Measurements from ENCODE around the gene SMPD2.

The SMPD2 gene

GRCh38 chr6:109440331-109441068, at the start of gene SMPD2, which contains the start of gene PPIL6:
Gene SMPD2 (plus strand): TSS chr6:109440724. CDS start chr6:109441122, 398 bp downstream.
Gene PPIL6 (minus strand): TSS chr6:109440628. CDS start chr6:109440590, 38 bp downstream.
- peak; percentile 51 to 67 for DNase-seq (ENCODE audit: extremely low read depth in 1 of 2, low read depth in 1 of 2)

GRCh38 chr6:109393157-109393885, 47.2 kb upstream of the SMPD2 start:
- no peak for DNase-seq (ENCODE audit: extremely low read depth in 1 of 2, low read depth in 1 of 2)

- DNase-seq (ENCODE audit: extremely low read depth in 1 of 2, low read depth in 1 of 2): no peak
Measured at GRCh38 chr6:109393886-109394281, 46.6 kb upstream of the SMPD2 start.

GRCh38 chr6:109396046-109396718, 44.3 kb upstream of the SMPD2 start:
- no peak for DNase-seq (ENCODE audit: extremely low read depth in 1 of 2, low read depth in 1 of 2)

- DNase-seq (ENCODE audit: extremely low read depth in 1 of 2, low read depth in 1 of 2): no peak
Measured at GRCh38 chr6:109397020-109397419, 43.5 kb upstream of the SMPD2 start.

- no peak for DNase-seq (ENCODE audit: extremely low read depth in 1 of 2, low read depth in 1 of 2)
Measured at GRCh38 chr6:109406196-109406595, 34.3 kb upstream of the SMPD2 start.

- no peak for DNase-seq (ENCODE audit: extremely low read depth in 1 of 2, low read depth in 1 of 2)
Measured at GRCh38 chr6:109411034-109411433, 29.5 kb upstream of the SMPD2 start.

- DNase-seq (ENCODE audit: extremely low read depth in 1 of 2, low read depth in 1 of 2): no peak
Measured at GRCh38 chr6:109417646-109418045, 22.9 kb upstream of the SMPD2 start.

GRCh38 chr6:109420751-109421150, 19.8 kb upstream of the SMPD2 start:
- no peak for DNase-seq (ENCODE audit: extremely low read depth in 1 of 2, low read depth in 1 of 2)

- DNase-seq (ENCODE audit: extremely low read depth in 1 of 2, low read depth in 1 of 2): no peak
Measured at GRCh38 chr6:109421184-109421583, 19.3 kb upstream of the SMPD2 start.

- DNase-seq (ENCODE audit: extremely low read depth in 1 of 2, low read depth in 1 of 2): no peak
Measured at GRCh38 chr6:109424946-109425345, 15.6 kb upstream of the SMPD2 start.

- DNase-seq (ENCODE audit: extremely low read depth in 1 of 2, low read depth in 1 of 2): no peak
Measured at GRCh38 chr6:109428889-109429477, 11.5 kb upstream of the SMPD2 start.

GRCh38 chr6:109429496-109429895, 11.0 kb upstream of the SMPD2 start:
- DNase-seq (ENCODE audit: extremely low read depth in 1 of 2, low read depth in 1 of 2): no peak

- no peak for DNase-seq (ENCODE audit: extremely low read depth in 1 of 2, low read depth in 1 of 2)
Measured at GRCh38 chr6:109434456-109434855, 6.1 kb upstream of the SMPD2 start.

- DNase-seq (ENCODE audit: extremely low read depth in 1 of 2, low read depth in 1 of 2): no peak
Measured at GRCh38 chr6:109436041-109436440, 4.5 kb upstream of the SMPD2 start.

- DNase-seq (ENCODE audit: extremely low read depth in 1 of 2, low read depth in 1 of 2): no peak
Measured at GRCh38 chr6:109441069-109441816, 719 bp downstream of the SMPD2 start.

- no peak for DNase-seq (ENCODE audit: extremely low read depth in 1 of 2, low read depth in 1 of 2)
Measured at GRCh38 chr6:109442393-109442924, 1.9 kb downstream of the SMPD2 start.

- DNase-seq (ENCODE audit: extremely low read depth in 1 of 2, low read depth in 1 of 2): no peak
Measured at GRCh38 chr6:109443425-109443950, 3.0 kb downstream of the SMPD2 start.

- DNase-seq (ENCODE audit: extremely low read depth in 1 of 2, low read depth in 1 of 2): no peak
Measured at GRCh38 chr6:109445382-109445781, 4.9 kb downstream of the SMPD2 start.

- DNase-seq (ENCODE audit: extremely low read depth in 1 of 2, low read depth in 1 of 2): no peak
Measured at GRCh38 chr6:109446072-109446471, 5.5 kb downstream of the SMPD2 start.
